T1000 (cell line): ENCODE data around the gene C5orf34.
A peak's percentile ranks its signal among the peaks of the same experiment; 100 is the strongest.
"Not testable (repeated sequence)": the region's sequence is repeated elsewhere in the genome, so short reads cannot be mapped to it uniquely, and the experiment has no call there.

ENCODE experiments used
- DNase-seq: peaks from one replicate; lab custom pipeline; 2025; ENCODE audit warnings: mixed read lengths; lab: John Stamatoyannopoulos, UW

The C5orf34 gene

GRCh38 chr5:43514816-43515677 lies at the start of gene C5orf34:
C5orf34 (minus strand) TSS chr5:43515148; CDS start chr5:43509339, 5,809 bp downstream.
- DNase-seq: peak; percentile 93

DNA sequence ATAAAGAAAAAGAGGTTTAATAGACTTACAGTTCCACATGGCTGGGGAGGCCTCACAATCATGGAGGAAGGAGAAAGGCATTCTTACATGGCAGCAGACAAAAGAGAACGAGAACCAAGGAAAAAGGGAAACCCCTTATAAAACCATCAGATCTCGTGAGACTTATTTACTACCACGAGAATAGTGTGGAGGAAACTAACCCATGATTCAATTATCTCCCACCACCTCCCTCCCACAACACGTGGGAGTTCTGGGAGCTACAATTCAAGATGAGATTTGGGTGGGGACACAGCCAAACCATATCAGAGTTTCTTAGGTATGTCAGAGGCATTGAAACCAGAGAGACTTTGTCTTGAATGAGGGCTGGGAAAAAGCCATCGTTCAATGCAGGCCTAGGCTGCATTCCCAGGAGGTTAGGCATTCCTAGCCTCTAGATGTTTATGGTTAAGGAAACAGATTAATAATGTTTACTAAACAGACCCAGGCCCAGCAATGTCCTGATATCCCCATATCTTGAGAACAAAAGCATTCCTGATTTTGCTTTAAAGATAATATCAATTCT lies 49.4 kb upstream of the C5orf34 start:
- no peak for DNase-seq

DNA sequence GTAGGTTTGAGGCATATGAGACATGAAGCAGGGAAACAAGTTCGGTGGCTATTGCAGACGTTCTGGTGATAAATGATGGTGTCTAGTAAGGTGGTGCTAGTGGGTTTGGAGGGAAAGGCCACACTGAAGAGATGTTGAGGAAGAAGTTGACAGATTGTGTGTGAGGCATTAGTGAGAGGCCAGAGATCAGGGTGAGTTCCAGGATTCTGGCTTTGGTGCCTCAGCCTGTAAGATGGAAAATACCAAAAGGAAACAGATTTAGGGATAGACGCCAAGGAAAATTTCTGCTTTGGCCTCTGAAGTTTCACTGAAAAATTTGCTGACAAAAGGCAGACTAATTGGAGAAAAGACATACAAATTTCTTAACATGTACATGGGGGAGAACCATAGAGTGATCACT lies 48.4 kb upstream of the C5orf34 start:
- no peak for DNase-seq

DNA sequence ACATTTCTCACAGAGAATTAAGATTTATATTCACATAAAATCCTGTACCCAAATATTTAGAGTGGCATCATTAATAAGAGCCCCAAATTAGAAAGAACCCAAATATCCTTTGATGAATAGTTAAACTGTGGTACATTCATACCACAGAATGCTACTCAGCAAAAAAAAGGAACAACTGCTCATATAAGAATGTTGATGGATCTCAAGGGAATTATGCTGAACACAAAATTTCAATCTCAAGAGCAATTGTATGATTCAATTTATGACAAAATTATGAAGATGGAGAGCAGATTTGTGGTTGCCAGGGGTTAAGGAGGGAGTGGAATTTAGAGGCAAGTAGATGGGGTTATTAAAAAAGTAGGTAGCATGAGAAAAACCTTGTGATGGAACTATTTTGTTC lies 46.4 kb upstream of the C5orf34 start:
- DNase-seq: no peak

GRCh38 chr5:43560128-43560527 lies 45.2 kb upstream of the C5orf34 start:
- no peak for DNase-seq

DNA sequence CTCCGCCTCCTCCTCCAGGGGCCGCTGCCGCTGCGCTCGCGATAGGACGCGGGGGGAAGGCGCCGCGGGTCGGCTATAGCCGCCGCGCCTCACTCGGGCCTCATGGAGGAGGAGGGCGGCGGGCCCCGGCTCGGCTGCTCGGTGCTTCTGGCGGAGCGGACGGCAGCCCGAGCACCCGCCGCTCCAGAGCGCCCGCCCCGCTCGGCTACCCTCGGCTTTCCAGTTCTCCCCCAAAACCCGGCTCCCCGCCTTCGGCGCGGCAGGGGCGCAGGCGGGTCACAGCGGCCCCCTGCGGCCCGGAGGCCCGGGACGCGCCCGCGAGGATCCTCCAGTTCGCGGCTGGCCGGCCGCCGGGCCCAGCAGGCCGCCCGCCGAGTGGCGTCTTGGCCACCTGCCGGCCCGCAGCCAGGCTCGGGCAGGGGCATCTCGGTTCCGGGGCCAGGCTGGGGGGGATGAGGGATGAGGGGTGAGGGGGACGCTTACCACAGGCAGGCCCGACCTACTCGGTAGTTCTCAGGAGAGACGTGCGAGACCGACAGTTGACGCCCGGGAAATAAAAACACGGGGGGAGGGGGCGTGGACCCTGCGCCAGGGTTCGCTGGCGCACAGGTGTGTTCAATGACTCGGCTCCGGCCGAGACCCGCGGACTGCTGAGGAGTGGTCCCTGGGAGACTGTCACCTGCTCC lies 42.1 kb upstream of the C5orf34 start, which contains the start of gene PAIP1:
TSS of gene PAIP1 (minus strand) at position 221 of the 686 bp plus-strand sequence. CDS start 231 bp downstream, outside the sequence.
- peak; percentile 90 for DNase-seq

DNA sequence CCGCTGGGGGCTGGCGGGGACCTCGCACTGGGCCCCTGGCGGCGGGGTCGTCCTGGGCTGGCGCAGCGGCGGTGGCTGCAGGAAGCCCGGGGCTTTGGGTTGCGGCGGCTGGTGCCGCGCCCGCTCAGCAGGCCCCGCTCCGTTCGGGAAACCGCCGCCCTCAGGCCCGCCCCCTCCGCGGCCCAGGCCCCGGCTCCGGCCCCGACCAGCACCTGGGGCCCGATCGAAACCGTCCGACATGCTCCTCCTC lies 41.6 kb upstream of the C5orf34 start:
- DNase-seq: not testable (repeated sequence)

DNA sequence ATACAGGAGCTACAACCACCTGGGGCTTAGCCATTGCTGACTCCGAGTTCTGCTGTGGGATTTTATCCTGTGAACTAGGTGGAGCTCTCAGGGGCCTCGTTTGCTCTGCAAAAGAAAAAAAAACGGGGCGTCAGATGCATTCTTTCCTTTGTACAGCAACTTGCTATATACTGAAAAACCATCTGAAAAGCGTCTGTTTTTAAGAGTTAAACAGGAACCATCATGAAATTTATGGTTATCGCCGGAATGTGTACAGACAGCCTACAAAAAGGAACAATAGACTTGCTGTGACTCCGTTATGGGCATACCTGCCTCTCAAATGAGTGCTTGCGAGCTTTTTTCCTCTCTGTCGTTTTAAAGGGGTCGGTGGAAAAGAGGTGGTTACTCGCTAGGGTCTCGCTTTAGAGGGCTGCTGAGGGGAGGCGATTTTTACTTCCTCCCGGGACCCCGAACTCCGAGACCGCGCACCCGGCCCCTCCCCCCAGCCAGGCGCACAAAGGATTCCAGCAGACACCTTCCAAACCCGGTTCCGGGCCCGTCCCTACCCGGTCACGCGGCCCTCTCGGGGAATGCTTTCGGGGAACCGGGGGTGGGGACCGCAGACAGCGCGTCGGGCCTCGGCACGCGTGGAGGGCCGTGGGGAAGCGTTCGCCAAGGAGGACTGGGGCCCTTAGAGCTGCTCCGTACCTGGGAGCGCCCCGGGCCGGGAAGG lies 41.1 kb upstream of the C5orf34 start:
- no peak for DNase-seq

GRCh38 chr5:43554497-43554896 lies 39.5 kb upstream of the C5orf34 start:
- no peak for DNase-seq

GRCh38 chr5:43553381-43553780 lies 38.4 kb upstream of the C5orf34 start:
- no peak for DNase-seq

DNA sequence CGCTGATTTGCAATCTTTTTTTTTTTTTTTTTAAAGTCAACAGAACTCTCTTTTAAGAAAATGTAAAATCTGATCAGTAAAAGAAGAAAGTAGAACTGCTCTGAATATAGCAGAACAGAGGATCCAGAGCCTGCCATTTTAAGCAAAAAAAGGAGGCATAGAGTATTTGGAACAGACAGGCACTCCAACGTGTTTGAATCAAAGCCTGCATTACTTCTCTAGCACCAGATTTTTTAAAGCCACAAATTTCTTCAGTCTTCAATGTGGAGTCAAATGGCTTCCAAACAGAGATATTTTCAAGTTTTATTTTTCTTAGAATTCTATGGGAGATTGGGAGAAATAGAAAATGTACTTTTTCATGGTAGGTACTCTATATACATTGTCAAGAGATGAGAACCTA lies 36.8 kb upstream of the C5orf34 start:
- no peak for DNase-seq

DNA sequence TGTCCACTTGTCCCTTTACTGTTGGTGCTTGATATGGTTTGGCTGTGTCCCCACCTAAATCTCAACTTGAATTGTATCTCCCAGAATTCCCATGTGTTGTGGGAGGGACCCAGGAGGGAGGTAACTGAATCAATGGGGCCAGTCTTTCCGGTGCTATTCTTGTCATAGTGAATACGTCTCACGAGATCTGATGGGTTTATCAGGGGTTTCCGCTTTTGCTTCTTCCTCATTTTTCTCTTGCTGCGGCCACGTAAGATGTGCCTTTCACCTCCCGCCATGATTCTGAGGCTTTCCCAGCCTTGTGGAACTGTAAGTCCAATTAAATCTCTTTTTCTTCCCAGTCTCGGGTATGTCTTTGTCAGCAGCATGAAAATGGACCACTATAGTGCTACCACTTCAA lies 34.3 kb upstream of the C5orf34 start:
- not testable (repeated sequence) for DNase-seq

DNA sequence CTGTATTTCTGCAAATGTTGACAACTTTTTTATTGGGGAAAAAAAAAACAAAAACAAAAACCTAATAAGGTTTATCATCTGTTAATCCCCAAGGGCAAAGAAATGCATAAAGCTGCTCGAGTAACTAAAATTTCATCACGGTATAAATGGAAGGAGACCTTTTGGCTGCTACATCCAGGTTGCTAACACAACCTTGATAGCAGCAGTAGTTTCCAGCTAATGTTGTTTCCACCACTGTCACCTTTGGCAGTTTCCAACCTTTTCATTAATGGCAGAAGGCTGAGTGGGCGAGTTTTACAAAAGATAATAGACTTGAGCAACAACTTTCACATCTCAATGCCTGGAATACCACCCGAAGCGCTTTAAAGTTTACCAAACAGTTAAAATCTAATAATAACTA lies 33.4 kb upstream of the C5orf34 start:
- DNase-seq: no peak

DNA sequence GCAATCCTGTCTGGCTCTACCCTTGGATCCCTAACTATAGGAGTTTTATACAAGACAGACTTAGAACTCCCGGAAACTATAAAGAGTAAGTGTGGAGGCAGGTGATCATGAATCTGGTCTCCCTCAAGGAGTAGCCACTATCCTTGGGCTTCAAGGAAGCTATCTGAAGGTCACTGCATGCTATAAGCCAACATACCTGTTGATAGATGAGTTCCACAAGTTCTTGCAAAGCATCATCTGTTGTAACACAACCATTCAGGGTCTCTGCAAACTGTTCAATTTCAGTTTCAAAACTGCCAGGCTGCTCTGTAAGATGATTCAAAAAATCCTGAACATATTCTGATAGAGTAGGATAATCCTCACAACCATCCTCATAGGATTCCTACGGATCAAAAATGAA lies 32.6 kb upstream of the C5orf34 start:
- DNase-seq: no peak

DNA sequence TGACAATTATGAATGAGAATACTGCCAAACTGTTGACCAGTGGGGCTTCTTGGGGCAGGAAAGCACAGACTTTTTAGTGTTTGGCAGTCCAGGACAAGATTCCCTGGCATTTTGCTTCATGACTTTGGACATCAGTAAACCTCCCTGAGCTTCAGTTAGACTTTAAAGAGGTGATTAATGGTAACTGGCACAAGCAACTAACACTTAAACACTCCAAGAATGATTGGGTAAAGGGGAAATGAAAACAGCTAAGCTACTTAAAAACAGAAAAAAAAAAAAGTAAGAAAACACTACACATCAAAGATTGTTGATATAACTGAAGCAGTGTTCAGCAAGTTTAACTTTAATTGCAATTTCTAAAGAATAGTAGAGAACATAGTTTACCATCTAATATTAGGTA lies 28.5 kb upstream of the C5orf34 start:
- DNase-seq: no peak

- no peak for DNase-seq
These were observed 25.8 kb upstream of the C5orf34 start for GRCh38 chr5:43540746-43541145.

DNA sequence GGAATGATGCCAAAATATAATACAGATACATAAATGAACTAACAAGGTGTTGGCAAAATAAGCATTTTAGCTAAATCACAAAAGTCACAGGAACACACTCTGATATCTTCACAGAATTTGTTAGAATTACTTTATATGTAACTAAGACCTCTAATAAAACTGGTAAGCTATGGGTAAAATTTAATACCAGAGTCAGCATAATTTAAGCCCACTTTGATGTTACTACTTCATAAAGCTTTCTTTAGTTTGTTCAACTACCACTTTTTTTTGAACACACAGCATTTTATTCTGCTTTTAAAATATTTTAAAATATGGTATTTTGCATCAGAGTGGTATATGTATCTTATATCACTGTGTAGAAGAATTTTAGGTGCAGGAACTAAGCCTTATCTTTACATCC lies 22.0 kb upstream of the C5orf34 start:
- no peak for DNase-seq

GRCh38 chr5:43533646-43534045 lies 18.7 kb upstream of the C5orf34 start:
- DNase-seq: no peak

- DNase-seq: no peak
These were observed 15.7 kb upstream of the C5orf34 start for GRCh38 chr5:43530648-43531047.

GRCh38 chr5:43523662-43524072 lies 8.7 kb upstream of the C5orf34 start:
- no peak for DNase-seq

GRCh38 chr5:43520615-43521014 lies 5.7 kb upstream of the C5orf34 start:
- DNase-seq: no peak

GRCh38 chr5:43515678-43516048 lies 715 bp upstream of the C5orf34 start:
- DNase-seq: no peak

DNA sequence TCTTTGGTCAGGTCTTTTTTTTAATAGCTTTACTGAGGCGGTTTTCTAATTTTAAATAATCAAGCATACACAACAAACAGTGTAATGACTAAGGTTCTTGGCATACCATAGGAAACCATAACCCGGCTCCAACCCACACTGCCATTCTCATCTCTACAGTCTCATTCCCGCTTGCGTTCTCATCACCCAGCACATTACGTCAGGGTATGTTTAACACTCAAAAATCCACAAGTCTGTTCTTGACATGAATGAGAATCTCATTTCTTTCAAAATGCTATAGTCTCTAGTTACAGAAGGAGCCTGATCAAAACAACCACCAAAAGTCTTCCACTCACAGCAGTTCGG lies 505 bp downstream of the C5orf34 start:
- DNase-seq: no peak
